Subcutaneous adipose tissue (tissue), 4 donors: Measurements from ENCODE around the gene GNAO1. TPM values are rescaled to one million over a fixed set of nuclear protein-coding genes. Genes with fewer than 3 reads are reported as not detected.

Experiments
- total RNA-seq, 4 donors: library from RNA; depleted of rRNA; stranded (reverse); fragments of >200 nt; gene quantifications; one replicate each; pipeline ENCODE4 v1.1.0, GENCODE V29; 2016
- TF ChIP-seq, protein P1 (sequence below): fragments of 450-650 bp; IDR thresholded peaks from one replicate; pipeline ENCODE4 v1.5.1; 2016; ENCODE audit warnings: low read depth, mild to moderate bottlenecking, control low read depth, antibody characterized with exemption, moderate library complexity

The GNAO1 gene
- total RNA-seq, 4 donors from 2014 or later: 0.44 to 1.6 (median 0.63) TPM

DNA sequence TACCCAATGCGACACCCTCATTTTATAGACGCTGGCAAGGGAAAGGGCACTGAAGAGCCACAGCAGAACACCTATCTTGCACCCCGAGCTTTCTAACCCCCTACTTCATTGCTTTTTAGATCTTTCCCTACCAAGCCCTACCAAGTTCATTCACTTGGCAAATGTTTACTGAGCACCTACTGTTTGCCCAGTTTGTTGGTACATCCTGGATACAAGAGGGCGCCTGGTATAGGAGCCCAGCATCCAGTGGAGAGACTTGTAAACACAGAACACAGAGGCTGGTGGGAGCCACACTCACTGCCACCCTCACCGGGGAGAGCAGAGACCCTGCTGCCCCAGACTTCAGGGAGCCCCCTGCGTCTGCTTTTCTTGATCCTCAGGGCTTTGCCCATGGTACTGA is 112.6 kb downstream of the GNAO1 start:
- TF ChIP-seq, protein P1, sequence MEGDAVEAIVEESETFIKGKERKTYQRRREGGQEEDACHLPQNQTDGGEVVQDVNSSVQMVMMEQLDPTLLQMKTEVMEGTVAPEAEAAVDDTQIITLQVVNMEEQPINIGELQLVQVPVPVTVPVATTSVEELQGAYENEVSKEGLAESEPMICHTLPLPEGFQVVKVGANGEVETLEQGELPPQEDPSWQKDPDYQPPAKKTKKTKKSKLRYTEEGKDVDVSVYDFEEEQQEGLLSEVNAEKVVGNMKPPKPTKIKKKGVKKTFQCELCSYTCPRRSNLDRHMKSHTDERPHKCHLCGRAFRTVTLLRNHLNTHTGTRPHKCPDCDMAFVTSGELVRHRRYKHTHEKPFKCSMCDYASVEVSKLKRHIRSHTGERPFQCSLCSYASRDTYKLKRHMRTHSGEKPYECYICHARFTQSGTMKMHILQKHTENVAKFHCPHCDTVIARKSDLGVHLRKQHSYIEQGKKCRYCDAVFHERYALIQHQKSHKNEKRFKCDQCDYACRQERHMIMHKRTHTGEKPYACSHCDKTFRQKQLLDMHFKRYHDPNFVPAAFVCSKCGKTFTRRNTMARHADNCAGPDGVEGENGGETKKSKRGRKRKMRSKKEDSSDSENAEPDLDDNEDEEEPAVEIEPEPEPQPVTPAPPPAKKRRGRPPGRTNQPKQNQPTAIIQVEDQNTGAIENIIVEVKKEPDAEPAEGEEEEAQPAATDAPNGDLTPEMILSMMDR: no peak

DNA sequence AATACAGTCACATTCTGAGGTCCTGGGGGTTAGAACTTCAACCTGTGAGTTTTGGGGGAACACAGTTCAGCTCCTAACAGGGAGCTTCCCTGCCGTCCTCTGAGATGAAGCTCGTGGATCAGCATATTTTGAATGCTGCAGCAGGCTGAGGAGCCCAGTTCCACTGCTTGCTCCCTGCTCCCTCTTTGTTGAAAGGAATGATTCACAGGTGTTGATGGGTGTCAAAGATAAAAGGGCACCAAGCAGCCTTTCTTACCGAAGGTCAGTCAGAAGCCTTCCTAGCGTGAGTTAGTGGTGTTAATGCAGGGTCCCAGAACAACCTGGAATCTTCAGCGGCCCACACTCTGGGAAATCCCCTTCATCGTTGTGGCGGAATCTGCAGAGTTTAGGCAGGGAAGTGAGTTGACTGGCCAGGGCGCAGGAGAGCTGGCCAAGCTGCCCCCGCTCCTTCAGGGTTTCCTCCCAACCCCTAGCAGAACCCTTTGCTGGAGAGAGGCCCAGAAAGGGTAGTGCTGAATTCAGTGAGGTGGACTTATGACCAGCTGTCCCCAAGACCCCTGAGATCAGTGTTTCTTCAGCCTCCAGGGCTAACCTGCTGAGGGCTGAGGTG is 114.8 kb downstream of the GNAO1 start:
- TF ChIP-seq, protein P1: no peak

- TF ChIP-seq, protein P1: no peak
Observed at GRCh38 chr16:56306690-56307533, 115.6 kb downstream of the GNAO1 start.

DNA sequence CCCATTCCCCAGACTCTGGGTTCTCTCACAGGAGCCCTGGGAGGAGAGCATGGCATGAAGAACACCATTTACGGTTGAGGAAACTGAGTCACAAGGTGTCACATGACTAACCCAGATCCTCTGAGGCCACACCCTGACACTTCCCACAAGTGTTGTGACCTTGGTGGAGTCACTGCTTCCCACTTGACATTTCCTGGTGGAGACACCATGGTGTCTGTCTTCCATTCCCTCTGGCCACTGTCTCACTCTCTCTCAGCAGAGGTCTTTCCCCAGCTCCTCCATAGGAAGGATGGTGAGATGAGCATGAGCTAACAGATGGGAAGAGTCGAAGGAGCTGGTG is 116.2 kb downstream of the GNAO1 start:
- TF ChIP-seq, protein P1: no peak

- TF ChIP-seq, protein P1: no peak
Observed at GRCh38 chr16:56309008-56309407, 117.7 kb downstream of the GNAO1 start.

DNA sequence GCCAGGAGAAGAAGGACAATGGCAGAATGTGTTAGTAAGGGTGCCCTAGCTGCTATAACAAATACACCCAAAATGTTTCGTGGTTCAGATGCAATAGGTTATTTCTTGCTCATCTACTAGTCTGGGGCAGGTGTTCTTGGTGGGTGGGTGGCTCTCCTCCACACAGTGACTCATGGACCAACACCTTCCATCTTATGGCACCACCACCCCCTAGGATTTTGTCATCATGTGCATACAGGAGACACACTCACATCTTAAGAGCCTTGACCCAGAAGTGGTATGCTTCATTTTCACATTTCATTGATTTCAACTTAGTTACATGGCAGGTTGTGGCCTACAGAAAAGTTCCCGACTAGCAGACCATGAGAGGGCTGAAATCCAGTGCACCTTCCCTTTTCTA is 119.4 kb downstream of the GNAO1 start:
- TF ChIP-seq, protein P1: no peak

DNA sequence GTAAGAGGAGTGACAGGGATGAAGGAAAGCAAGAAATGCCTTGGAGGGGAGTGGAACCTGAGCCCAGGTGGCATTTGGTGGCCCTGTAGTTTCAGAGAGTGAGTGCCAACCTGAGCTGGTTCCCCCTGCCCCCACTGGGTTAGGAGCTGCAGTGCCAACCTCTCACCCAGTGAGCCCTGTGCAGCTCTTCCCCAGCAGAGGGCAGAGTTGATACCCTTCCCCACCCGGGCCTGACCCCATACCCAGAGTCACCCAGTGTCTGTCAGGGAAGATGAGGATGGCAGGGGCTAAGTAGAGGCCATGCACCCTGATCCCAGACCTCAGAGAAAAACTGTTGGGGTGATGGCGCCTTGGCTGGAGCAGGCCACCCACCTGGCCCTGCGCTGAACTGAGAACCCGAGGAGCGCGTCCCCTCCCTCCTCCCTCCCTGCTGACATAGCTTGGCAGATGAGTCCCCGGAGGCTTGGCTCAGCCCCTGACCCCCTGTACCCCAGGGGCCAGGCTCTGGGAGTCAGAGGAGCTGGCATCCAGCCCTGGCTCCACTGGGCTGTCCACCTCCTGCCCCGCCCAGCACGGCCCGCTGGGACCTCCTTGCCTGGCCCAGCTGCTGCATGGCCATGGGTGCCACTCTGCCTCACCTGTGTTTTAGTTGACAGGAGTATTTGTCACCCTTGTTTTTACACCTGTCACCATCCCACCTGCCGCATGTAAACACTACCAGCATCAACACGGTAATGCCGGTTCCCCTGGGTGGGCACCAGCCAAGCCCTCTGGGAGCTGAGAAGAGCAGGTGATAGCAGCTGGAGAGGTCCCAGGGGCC is 120.1 kb downstream of the GNAO1 start:
- TF ChIP-seq, protein P1: no peak
